Mesendoderm (in vitro differentiated cells): Measurements from ENCODE around the gene TMEM232.

ENCODE experiments used
- DNase-seq: peaks from one replicate; pipeline ENCODE4 v3.0.0; 2013
- H2AK5ac ChIP-seq: 2 replicates; pipeline ENCODE4 v1.6.1; 2013; ENCODE audit warnings: low read length, inconsistent platforms
- H2BK120ac ChIP-seq: 2 replicates; pipeline ENCODE4 v1.6.1; 2013; ENCODE audit warnings: low read depth, mild to moderate bottlenecking, low read length, moderate library complexity, mixed read lengths
- H2BK15ac ChIP-seq: replicated peaks from 2 replicates; pipeline ENCODE4 v1.6.1; 2013; ENCODE audit warnings: low read depth, mild to moderate bottlenecking, moderate library complexity
- H2BK5ac ChIP-seq: 2 replicates; pipeline ENCODE4 v1.6.1; 2013; ENCODE audit warnings: low read length, inconsistent platforms
- H3K18ac ChIP-seq: 2 replicates; pipeline ENCODE4 v1.6.1; 2013; ENCODE audit warnings: mild to moderate bottlenecking, low read length, mixed read lengths
- H3K23ac ChIP-seq: one replicate; pipeline ENCODE4 v1.6.1; 2013; ENCODE audit warnings: low read length
- H3K27ac ChIP-seq: 2 replicates; pipeline ENCODE4 v1.5.1; 2013; ENCODE audit warnings: low read depth, mild to moderate bottlenecking, inconsistent platforms, low read length, moderate library complexity
- H3K27me3 ChIP-seq: 2 replicates; pipeline ENCODE4 v1.6.1; 2013; ENCODE audit warnings: low read length, control low read depth, mild to moderate bottlenecking, inconsistent platforms; ENCODE audit not compliant: insufficient read depth, poor library complexity
- H3K36me3 ChIP-seq: 2 replicates; pipeline ENCODE4 v1.6.1; 2013; ENCODE audit warnings: low read length, inconsistent platforms; ENCODE audit not compliant: control insufficient read depth, insufficient read depth
- H3K4ac ChIP-seq: one replicate; pipeline ENCODE4 v1.6.1; 2013; ENCODE audit warnings: low read depth, mild to moderate bottlenecking, low read length, moderate library complexity
- H3K4me1 ChIP-seq: 2 replicates; pipeline ENCODE4 v1.6.1; 2013; ENCODE audit warnings: low read depth, low read length, inconsistent platforms; ENCODE audit not compliant: control insufficient read depth
- H3K4me2 ChIP-seq: 2 replicates; pipeline ENCODE4 v1.6.1; 2013; ENCODE audit warnings: low read length
- H3K4me3 ChIP-seq: 2 replicates; pipeline ENCODE4 v1.5.1; 2013; ENCODE audit warnings: mild to moderate bottlenecking, low read length
- H3K56ac ChIP-seq: one replicate; pipeline ENCODE4 v1.6.1; 2013; ENCODE audit warnings: low read length
- H3K79me1 ChIP-seq: 2 replicates; pipeline ENCODE4 v1.6.1; 2013; ENCODE audit warnings: low read length, inconsistent platforms
- H3K79me2 ChIP-seq: 2 replicates; pipeline ENCODE4 v1.6.1; 2013; ENCODE audit warnings: mild to moderate bottlenecking, low read length; ENCODE audit not compliant: control insufficient read depth, insufficient read depth
- H3K9ac ChIP-seq: 2 replicates; pipeline ENCODE4 v1.6.1; 2013; ENCODE audit warnings: low read length, inconsistent platforms
- H4K5ac ChIP-seq: one replicate; pipeline ENCODE4 v1.6.1; 2013; ENCODE audit warnings: low read length
- H4K8ac ChIP-seq: one replicate; pipeline ENCODE4 v1.6.1; 2013; ENCODE audit warnings: low read depth, mild to moderate bottlenecking, control low read depth, low read length, moderate library complexity
- WGBS: extraction: QIAGEN DNeasy Blood & Tissue Kit; methylation state at CpG from one replicate; pipeline ENCODE4 v1.1.7; 2013; ENCODE audit warnings: low lambda C conversion rate, missing lambda C conversion rate; ENCODE audit not compliant: insufficient coverage; ENCODE audit errors: extremely low coverage; 5-methylcytosine and 5-hydroxymethylcytosine counted together

TMEM232 gene

GRCh38 chr5:110580625-110581024 lies 145.8 kb downstream of the TMEM232 start:
- no peak overlapping the region for H2BK120ac ChIP-seq
- no peak overlapping the region for H4K5ac ChIP-seq
- no peaks in the 10 kb centered on the region for H3K27me3 ChIP-seq
- no peak overlapping the region for H3K56ac ChIP-seq
- no peaks in the 10 kb centered on the region for H3K79me2 ChIP-seq
- no peak overlapping the region for H3K9ac ChIP-seq
- H3K4ac ChIP-seq = no peak overlapping the region
- H2BK5ac ChIP-seq = no peak overlapping the region
- H3K4me3 ChIP-seq = no peak overlapping the region
- H2BK15ac ChIP-seq = no peak overlapping the region
- H3K18ac ChIP-seq = no peak overlapping the region
- no peak overlapping the region for H3K27ac ChIP-seq
- WGBS = no CpG with 5 or more reads among the region's 1 CpG
- no peak overlapping the region for H4K8ac ChIP-seq
- no peaks in the 10 kb centered on the region for H3K36me3 ChIP-seq
- no peak overlapping the region for H3K4me2 ChIP-seq
- no peak for DNase-seq
- no peaks in the 10 kb centered on the region for H3K79me1 ChIP-seq
- H3K4me1 ChIP-seq = peaks cover 4% of the 10 kb centered on the region
- H3K23ac ChIP-seq = no peak overlapping the region
- no peak overlapping the region for H2AK5ac ChIP-seq

- Histone ChIP-seq H4K8ac (no peak overlapping the region), H3K27ac (no peak overlapping the region), H3K56ac (no peak overlapping the region), H3K4me3 (no peak overlapping the region), H3K4ac (no peak overlapping the region), H4K5ac (no peak overlapping the region), H3K9ac (no peak overlapping the region), H3K4me2 (no peak overlapping the region), H3K36me3 (no peaks in the 10 kb centered on the region), H3K4me1 (peaks cover 6% of the 10 kb centered on the region), H3K79me1 (no peaks in the 10 kb centered on the region), H3K23ac (no peak overlapping the region), H3K18ac (no peak overlapping the region), H2BK120ac (no peak overlapping the region), H2BK15ac (no peak overlapping the region), H3K27me3 (no peaks in the 10 kb centered on the region), H2BK5ac (no peak overlapping the region), H2AK5ac (no peak overlapping the region), H3K79me2 (no peaks in the 10 kb centered on the region)
- no peak for DNase-seq
- WGBS = no CpG with 5 or more reads among the region's 1 CpG
These were observed 153.7 kb downstream of the TMEM232 start for GRCh38 chr5:110572729-110573128.

- no peak overlapping the region for H3K9ac ChIP-seq
- H3K36me3 ChIP-seq = no peaks in the 10 kb centered on the region
- H3K27me3 ChIP-seq = no peaks in the 10 kb centered on the region
- H3K4ac ChIP-seq = no peak overlapping the region
- H3K18ac ChIP-seq = no peak overlapping the region
- H3K56ac ChIP-seq = no peak overlapping the region
- H3K79me1 ChIP-seq = no peaks in the 10 kb centered on the region
- no peak overlapping the region for H3K27ac ChIP-seq
- no peaks in the 10 kb centered on the region for H3K79me2 ChIP-seq
- H2BK120ac ChIP-seq = no peak overlapping the region
- no peak overlapping the region for H4K5ac ChIP-seq
- no peak overlapping the region for H3K23ac ChIP-seq
- DNase-seq = no peak
- H2BK5ac ChIP-seq = no peak overlapping the region
- no peak overlapping the region for H2BK15ac ChIP-seq
- H3K4me2 ChIP-seq = no peak overlapping the region
- no peak overlapping the region for H3K4me3 ChIP-seq
- peaks cover 1% of the 10 kb centered on the region for H3K4me1 ChIP-seq
- no peak overlapping the region for H4K8ac ChIP-seq
- no peak overlapping the region for H2AK5ac ChIP-seq
These were observed 164.3 kb downstream of the TMEM232 start for GRCh38 chr5:110562191-110562590.

- no peak overlapping the region for H2BK120ac ChIP-seq
- no peak for DNase-seq
- no CpG with 5 or more reads among the region's 1 CpG for WGBS
- H2BK15ac ChIP-seq = no peak overlapping the region
- H3K4ac ChIP-seq = no peak overlapping the region
- H3K4me1 ChIP-seq = peaks cover 1% of the 10 kb centered on the region
- no peak overlapping the region for H3K56ac ChIP-seq
- H2AK5ac ChIP-seq = no peak overlapping the region
- H4K5ac ChIP-seq = no peak overlapping the region
- no peaks in the 10 kb centered on the region for H3K79me2 ChIP-seq
- no peak overlapping the region for H3K18ac ChIP-seq
- no peaks in the 10 kb centered on the region for H3K36me3 ChIP-seq
- H3K4me2 ChIP-seq = no peak overlapping the region
- H2BK5ac ChIP-seq = no peak overlapping the region
- no peak overlapping the region for H4K8ac ChIP-seq
- H3K27ac ChIP-seq = no peak overlapping the region
- H3K4me3 ChIP-seq = no peak overlapping the region
- no peak overlapping the region for H3K23ac ChIP-seq
- H3K9ac ChIP-seq = no peak overlapping the region
- H3K79me1 ChIP-seq = no peaks in the 10 kb centered on the region
- H3K27me3 ChIP-seq = no peaks in the 10 kb centered on the region
These were observed 165.0 kb downstream of the TMEM232 start for GRCh38 chr5:110561510-110561909.

GRCh38 chr5:110549301-110549700 lies 177.2 kb downstream of the TMEM232 start:
- Histone ChIP-seq H3K4me1 (no peaks in the 10 kb centered on the region), H3K4ac (no peak overlapping the region), H3K27me3 (no peaks in the 10 kb centered on the region), H3K36me3 (no peaks in the 10 kb centered on the region), H3K18ac (no peak overlapping the region), H3K79me1 (no peaks in the 10 kb centered on the region), H3K9ac (no peak overlapping the region), H3K27ac (no peak overlapping the region), H2BK5ac (no peak overlapping the region), H3K79me2 (no peaks in the 10 kb centered on the region), H2BK15ac (no peak overlapping the region), H3K23ac (no peak overlapping the region), H4K5ac (no peak overlapping the region), H3K4me2 (no peak overlapping the region), H3K56ac (no peak overlapping the region), H2BK120ac (no peak overlapping the region), H2AK5ac (no peak overlapping the region), H4K8ac (no peak overlapping the region), H3K4me3 (no peak overlapping the region)
- DNase-seq = peak; percentile 14
- WGBS = no CpG with 5 or more reads among the region's 3 CpGs

GRCh38 chr5:110548171-110548570 lies 178.3 kb downstream of the TMEM232 start:
- Histone ChIP-seq H3K23ac (no peak overlapping the region), H3K27ac (no peak overlapping the region), H3K4me1 (no peaks in the 10 kb centered on the region), H3K79me2 (no peaks in the 10 kb centered on the region), H3K56ac (no peak overlapping the region), H3K36me3 (no peaks in the 10 kb centered on the region), H3K18ac (no peak overlapping the region), H3K4me2 (no peak overlapping the region), H2BK120ac (no peak overlapping the region), H3K27me3 (no peaks in the 10 kb centered on the region), H2BK15ac (no peak overlapping the region), H2AK5ac (no peak overlapping the region), H3K9ac (no peak overlapping the region), H3K4me3 (no peak overlapping the region), H4K5ac (no peak overlapping the region), H2BK5ac (no peak overlapping the region), H3K4ac (no peak overlapping the region), H4K8ac (no peak overlapping the region), H3K79me1 (no peaks in the 10 kb centered on the region)
- WGBS = no CpG with 5 or more reads among the region's 3 CpGs
- DNase-seq = no peak
